IMR-90 (cell line): ENCODE results near the gene NHSL1. TPM values are rescaled to one million over a fixed set of nuclear protein-coding genes. Genes with fewer than 3 reads are reported as not detected.

ENCODE experiments used
- ATAC-seq: fragments of 200-7000 bp; cut with Tn5 transposase; 2 replicates; pipeline ENCODE4 v1.9.1; 2020; ENCODE audit warnings: low read depth, mild to moderate bottlenecking, moderate library complexity
- BruUV-seq: library from RNA; stranded (reverse); fragments of 400-500 nt; replicated peaks from 2 replicates; lab custom pipeline; 2021; lab: Mats Ljungman, UMichigan
- CTCF ChIA-PET: fragments of 300-600 bp; formaldehyde crosslinking; extraction: SDS; loops from one replicate; lab custom pipeline; 2021; ENCODE audit warnings: antibody characterized with exemption; lab: Yijun Ruan, JAX
- POLR2A ChIA-PET: fragments of 300-600 bp; sonication (Branson Sonifier 250); formaldehyde crosslinking; loops from one replicate; lab custom pipeline; 2022; ENCODE audit warnings: antibody characterized with exemption; ENCODE audit not compliant: unreplicated experiment; lab: Charles Lee
- DNase-seq: peaks from one replicate; pipeline ENCODE4 v3.0.0; 2013
- H2AFZ ChIP-seq: replicated peaks from 2 replicates; pipeline ENCODE3; 2013; ENCODE audit warnings: low read length, mild to moderate bottlenecking; ENCODE audit not compliant: poor library complexity
- H2AK5ac ChIP-seq: 2 replicates; pipeline ENCODE4 v1.6.1; 2013; ENCODE audit warnings: low read depth, low read length, inconsistent platforms
- H2AK9ac ChIP-seq: replicated peaks from 2 replicates; pipeline ENCODE3; 2013; ENCODE audit warnings: mild to moderate bottlenecking, low read depth, low read length, moderate library complexity; ENCODE audit not compliant: poor library complexity
- H2BK120ac ChIP-seq: 2 replicates; pipeline ENCODE4 v1.6.1; 2013; ENCODE audit warnings: low read depth, low read length, inconsistent platforms
- H2BK15ac ChIP-seq: 3 replicates; pipeline ENCODE4 v1.6.1; 2013; ENCODE audit warnings: low read depth, low read length, inconsistent platforms
- H2BK20ac ChIP-seq: 2 replicates; pipeline ENCODE4 v1.6.1; 2013; ENCODE audit warnings: low read depth, mild to moderate bottlenecking, inconsistent platforms, low read length, moderate library complexity
- H2BK5ac ChIP-seq: 2 replicates; pipeline ENCODE4 v1.6.1; 2013; ENCODE audit warnings: mild to moderate bottlenecking, low read depth, low read length, inconsistent platforms; ENCODE audit not compliant: poor library complexity, severe bottlenecking
- H3K14ac ChIP-seq: replicated peaks from 2 replicates; pipeline ENCODE4 v1.6.1; 2013; ENCODE audit warnings: low read depth, low read length, inconsistent platforms
- H3K18ac ChIP-seq: 2 replicates; pipeline ENCODE4 v1.6.1; 2013; ENCODE audit warnings: low read depth, low read length, control low read depth
- H3K23ac ChIP-seq: 2 replicates; pipeline ENCODE4 v1.6.1; 2013; ENCODE audit warnings: low read depth, low read length, inconsistent platforms
- H3K27ac ChIP-seq: 2 replicates; pipeline ENCODE4 v1.5.1; 2013; ENCODE audit warnings: mild to moderate bottlenecking, control low read depth, low read length; ENCODE audit not compliant: insufficient read depth
- H3K27me3 ChIP-seq: 2 replicates; pipeline ENCODE4 v1.6.1; 2013; ENCODE audit warnings: low read length; ENCODE audit not compliant: control insufficient read depth, insufficient read depth
- H3K36me3 ChIP-seq: 2 replicates; pipeline ENCODE4 v1.6.1; 2013; ENCODE audit warnings: low read length, mixed read lengths; ENCODE audit not compliant: control insufficient read depth, insufficient read depth
- H3K4ac ChIP-seq: 2 replicates; pipeline ENCODE4 v1.6.1; 2013; ENCODE audit warnings: low read depth, low read length, inconsistent platforms
- H3K4me1 ChIP-seq: 2 replicates; pipeline ENCODE4 v1.6.1; 2013; ENCODE audit warnings: low read length, mixed read lengths; ENCODE audit not compliant: control insufficient read depth, insufficient read depth
- H3K4me2 ChIP-seq: 2 replicates; pipeline ENCODE4 v1.6.1; 2013; ENCODE audit warnings: low read depth, mild to moderate bottlenecking, control low read depth, low read length, moderate library complexity
- H3K4me3 ChIP-seq: 2 replicates; pipeline ENCODE4 v1.5.1; 2013; ENCODE audit warnings: low read depth, mild to moderate bottlenecking, control low read depth, low read length, moderate library complexity; ENCODE audit not compliant: insufficient read depth
- H3K56ac ChIP-seq: 2 replicates; pipeline ENCODE4 v1.6.1; 2013; ENCODE audit warnings: low read length, inconsistent platforms; ENCODE audit not compliant: insufficient read depth; ENCODE audit errors: extremely low read depth
- H3K79me1 ChIP-seq, 2 experiments: 2 replicates each; pipeline ENCODE4 v1.6.1; 2013; ENCODE audit warnings: low read length in 2 of 2, inconsistent platforms in 1 of 2, low read depth in 1 of 2
- H3K9ac ChIP-seq: 2 replicates; pipeline ENCODE4 v1.6.1; 2013; ENCODE audit warnings: low read depth, low read length, control low read depth
- H3K9me1 ChIP-seq: 2 replicates; pipeline ENCODE4 v1.6.1; 2013; ENCODE audit warnings: low read length, inconsistent platforms; ENCODE audit not compliant: insufficient read depth
- H3K9me3 ChIP-seq: 2 replicates; pipeline ENCODE4 v1.6.1; 2013; ENCODE audit warnings: low read length; ENCODE audit not compliant: control insufficient read depth, insufficient read depth
- H4K20me1 ChIP-seq: 2 replicates; pipeline ENCODE4 v1.6.1; 2013; ENCODE audit warnings: low read length, inconsistent platforms; ENCODE audit not compliant: insufficient read depth
- H4K5ac ChIP-seq: 2 replicates; pipeline ENCODE4 v1.6.1; 2013; ENCODE audit warnings: mild to moderate bottlenecking, low read depth, low read length, control low read depth
- H4K8ac ChIP-seq, 2 experiments: 2 replicates each; pipeline ENCODE4 v1.6.1; 2013; ENCODE audit warnings: low read depth in 2 of 2, low read length in 2 of 2, control low read depth in 1 of 2, inconsistent platforms in 1 of 2
- H4K91ac ChIP-seq: 2 replicates; pipeline ENCODE4 v1.6.1; 2013; ENCODE audit warnings: low read depth, low read length, inconsistent platforms; ENCODE audit not compliant: insufficient read depth
- BHLHE40 ChIP-seq: fragments of 150-350 bp; IDR thresholded peaks from 2 replicates; pipeline ENCODE4 v1.6.1; 2016; ENCODE audit warnings: mild to moderate bottlenecking, low read depth, low read length
- CEBPB ChIP-seq: IDR thresholded peaks from 2 replicates; pipeline ENCODE4 v1.6.1; 2012; ENCODE audit warnings: low read depth, low read length, improper control_type of control experiment
- CTCF ChIP-seq: conservative IDR thresholded peaks from 2 replicates; pipeline ENCODE4 v1.5.1; 2012; ENCODE audit warnings: mild to moderate bottlenecking, low read depth, low read length, improper control_type of control experiment
- FOS ChIP-seq: fragments of 150-350 bp; IDR thresholded peaks from 2 replicates; pipeline ENCODE4 v1.6.1; 2016; ENCODE audit warnings: low read depth, low read length
- MAFK ChIP-seq: IDR thresholded peaks from 2 replicates; pipeline ENCODE4 v1.6.1; 2012; ENCODE audit warnings: low read depth, low read length, improper control_type of control experiment
- MAZ ChIP-seq: IDR thresholded peaks from 2 replicates; pipeline ENCODE4 v1.6.1; 2012; ENCODE audit warnings: low read depth, mild to moderate bottlenecking, low read length, improper control_type of control experiment, moderate library complexity, borderline replicate concordance
- NFE2L2 ChIP-seq: fragments of 150-350 bp; IDR thresholded peaks from 2 replicates; pipeline ENCODE4 v1.6.1; 2016; ENCODE audit warnings: low read depth, mild to moderate bottlenecking, low read length
- POLR2A ChIP-seq: IDR thresholded peaks from 2 replicates; pipeline ENCODE4 v1.6.1; 2012; ENCODE audit warnings: mild to moderate bottlenecking, low read depth, low read length
- RCOR1 ChIP-seq: IDR thresholded peaks from 2 replicates; pipeline ENCODE4 v1.6.1; 2012; ENCODE audit warnings: mild to moderate bottlenecking, low read length, improper control_type of control experiment; ENCODE audit not compliant: insufficient replicate concordance
- RFX5 ChIP-seq: IDR thresholded peaks from 2 replicates; pipeline ENCODE4 v1.8.0; 2012; ENCODE audit warnings: low read depth, mild to moderate bottlenecking, low read length, moderate library complexity
- SMC3 ChIP-seq: fragments of 150-350 bp; IDR thresholded peaks from 2 replicates; pipeline ENCODE4 v1.6.1; 2016; ENCODE audit warnings: low read depth, mild to moderate bottlenecking, antibody characterized with exemption, low read length, moderate library complexity
- WGBS, 2 experiments: methylation state at CpG; one replicate each; pipeline versions ENCODE4 v1.1.5 to v1.1.7; 2013; ENCODE audit warnings: missing lambda C conversion rate in 2 of 2; ENCODE audit not compliant: insufficient read length in 1 of 2; ENCODE audit errors: extremely low coverage in 2 of 2; 5-methylcytosine and 5-hydroxymethylcytosine counted together
- dilution Hi-C: fragments of 300-500 bp; cut with HindIII; formaldehyde crosslinking; loops from one replicate; pipeline ENCODE4 v1.14.3; 2018; ENCODE audit warnings: low sequenced_read_pairs; ENCODE audit not compliant: unreplicated experiment
- in situ Hi-C: fragments of 300-500 bp; cut with MboI; formaldehyde crosslinking; loops from 3 replicates; pipeline ENCODE4 v1.14.3; 2019; ENCODE audit warnings: low sequenced_read_pairs, inconsistent platforms, mixed read lengths
- intact Hi-C: fragments of 100-400 bp; cut with micrococcal nuclease; formaldehyde crosslinking; loops from 2 replicates; pipeline ENCODE4 v1.10.0; 2022
- polyA plus RNA-seq, 3 experiments: library from polyadenylated mRNA; depleted of rRNA; stranded (reverse); fragments of >200 nt; gene quantifications; 2 replicates each; pipeline ENCODE4 v1.2.3, GENCODE V29; 2012; ENCODE audit warnings: low replicate concordance in 1 of 3
- total RNA-seq: library from RNA; depleted of rRNA; stranded (reverse); fragments of >200 nt; gene quantifications from 2 replicates; pipeline ENCODE4 v1.2.3, GENCODE V29; 2012
- TF ChIP-seq, protein P1 (sequence below): fragments of 150-350 bp; IDR thresholded peaks from 2 replicates; pipeline ENCODE4 v1.6.1; 2016; ENCODE audit warnings: low read depth, mild to moderate bottlenecking, low read length, moderate library complexity, borderline replicate concordance
- TF ChIP-seq, protein P2 (sequence below): fragments of 150-350 bp; IDR thresholded peaks from 2 replicates; pipeline ENCODE4 v1.6.1; 2017; ENCODE audit warnings: mild to moderate bottlenecking, antibody characterized with exemption, low read length, low read depth

The NHSL1 gene
- total and polyA plus RNA-seq, 2 of the 4 experiments (the other 2 are of a cell fraction): 5.6 to 7.2 TPM

- H3K4me3 ChIP-seq: no peak overlapping the region
- H3K27me3 ChIP-seq: no peaks in the 10 kb centered on the region
- TF ChIP-seq FOS (no peak), RFX5 (no peak), RCOR1 (no peak), CEBPB (no peak), POLR2A (no peak), NFE2L2 (no peak), SMC3 (no peak), CTCF (no peak), BHLHE40 (no peak), MAZ (no peak), MAFK (no peak)
- TF ChIP-seq, protein P1, sequence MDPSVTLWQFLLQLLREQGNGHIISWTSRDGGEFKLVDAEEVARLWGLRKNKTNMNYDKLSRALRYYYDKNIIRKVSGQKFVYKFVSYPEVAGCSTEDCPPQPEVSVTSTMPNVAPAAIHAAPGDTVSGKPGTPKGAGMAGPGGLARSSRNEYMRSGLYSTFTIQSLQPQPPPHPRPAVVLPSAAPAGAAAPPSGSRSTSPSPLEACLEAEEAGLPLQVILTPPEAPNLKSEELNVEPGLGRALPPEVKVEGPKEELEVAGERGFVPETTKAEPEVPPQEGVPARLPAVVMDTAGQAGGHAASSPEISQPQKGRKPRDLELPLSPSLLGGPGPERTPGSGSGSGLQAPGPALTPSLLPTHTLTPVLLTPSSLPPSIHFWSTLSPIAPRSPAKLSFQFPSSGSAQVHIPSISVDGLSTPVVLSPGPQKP: no peak
- TF ChIP-seq, protein P2, sequence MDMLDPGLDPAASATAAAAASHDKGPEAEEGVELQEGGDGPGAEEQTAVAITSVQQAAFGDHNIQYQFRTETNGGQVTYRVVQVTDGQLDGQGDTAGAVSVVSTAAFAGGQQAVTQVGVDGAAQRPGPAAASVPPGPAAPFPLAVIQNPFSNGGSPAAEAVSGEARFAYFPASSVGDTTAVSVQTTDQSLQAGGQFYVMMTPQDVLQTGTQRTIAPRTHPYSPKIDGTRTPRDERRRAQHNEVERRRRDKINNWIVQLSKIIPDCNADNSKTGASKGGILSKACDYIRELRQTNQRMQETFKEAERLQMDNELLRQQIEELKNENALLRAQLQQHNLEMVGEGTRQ: no peak
- H2BK5ac ChIP-seq: no peak overlapping the region
- H3K23ac ChIP-seq: peak overlapping the region; percentile 70; the same call in 1 of the 2 replicates
- no peak overlapping the region for H3K9ac ChIP-seq
- no peaks in the 10 kb centered on the region for H4K20me1 ChIP-seq
- intact Hi-C loops: loop anchor here (5.0 kb wide), 1 partner anchor 401 kb away; no protein-coding TSS in a partner anchor
- peak overlapping the region; percentile 53; the same call in 1 of the 2 replicates for H2AK5ac ChIP-seq
- no peak overlapping the region for H2BK20ac ChIP-seq
- no peak overlapping the region for H4K91ac ChIP-seq
- H3K4me2 ChIP-seq: no peak overlapping the region
- no peak overlapping the region for H3K18ac ChIP-seq
- DNase-seq (no peak), ATAC-seq (no peak)
- H3K14ac ChIP-seq: no peak overlapping the region
- H3K27ac ChIP-seq: no peak overlapping the region
- in situ Hi-C loops: loop anchor here (25.0 kb wide), 1 partner anchor 566 kb away; no protein-coding TSS in a partner anchor
- peak overlapping the region; percentile 99 for H2AFZ ChIP-seq
- H3K9me3 ChIP-seq: no peaks in the 10 kb centered on the region
- H3K4me1 ChIP-seq: peaks cover 3% of the 10 kb centered on the region
- BruUV-seq: no TSS peak
- H3K9me1 ChIP-seq: no peaks in the 10 kb centered on the region; the same call in 1 of the 2 replicates
- peak overlapping the region in 1 of 2 experiments; percentile 95; a peak in 3 of 4 replicates for H4K8ac ChIP-seq
- no peak overlapping the region for H2AK9ac ChIP-seq
- peak overlapping the region; percentile 67; the same call in 1 of the 2 replicates for H3K4ac ChIP-seq
- CTCF ChIA-PET: interaction anchor here (0.6 to 0.7 kb wide), 2 partner anchors 127 to 290 kb away, joined by 3 to 4 read pairs; no protein-coding TSS in a partner anchor
- POLR2A ChIA-PET: interaction anchor here (0.6 to 0.7 kb wide), 2 partner anchors 17 to 296 kb away, joined by 3 read pairs; no protein-coding TSS in a partner anchor
- no peak overlapping the region for H3K56ac ChIP-seq
- no peak overlapping the region for H2BK15ac ChIP-seq
- H4K5ac ChIP-seq: no peak overlapping the region
- peaks cover 15 to 27% of the 10 kb centered on the region in 2 experiments for H3K79me1 ChIP-seq
- dilution Hi-C loops: no loop called here
- 100% methylated on average over 2 of the region's 8 CpGs; no CpG with 5 or more reads in 1 of the 2 experiments for WGBS, 2 experiments
- peaks cover 10% of the 10 kb centered on the region for H3K36me3 ChIP-seq
- H2BK120ac ChIP-seq: no peak overlapping the region
These were observed 96.5 kb downstream of the NHSL1 start for GRCh38 chr6:138402838-138403187.
